A549 (cell line): Measurements from ENCODE around the gene MPST. TPM values are rescaled to one million over a fixed set of nuclear protein-coding genes. Genes with fewer than 3 reads are reported as not detected.

ENCODE experiments used
- ATAC-seq, 2 experiments: fragments of 200-7000 bp in 1 of 2; fragments of >200 bp in 1 of 2; cut with Nextera tagmentation in 1 of 2; cut with Tn5 transposase in 1 of 2; 3 replicates each; pipeline versions ENCODE4 v1.8.0 to v1.9.1; 2018 to 2020; ENCODE audit warnings: mild to moderate bottlenecking in 1 of 2, moderate library complexity in 1 of 2
- CTCF ChIA-PET: fragments of 300-600 bp; sonication (Branson Sonifier 250); formaldehyde crosslinking; extraction: SDS; loops from one replicate; lab custom pipeline; 2021; ENCODE audit warnings: antibody characterized with exemption, inconsistent platforms; lab: Yijun Ruan, JAX
- POLR2A ChIA-PET: fragments of 350-600 bp; formaldehyde crosslinking; extraction: SDS; loops from one replicate; lab custom pipeline; 2021; ENCODE audit warnings: antibody characterized with exemption, inconsistent platforms; lab: Yijun Ruan, JAX
- DNase-seq, 2 experiments: peaks; one replicate each; pipeline versions ENCODE4 v3.0.0 to v3.0.0-alpha.2; 2011 to 2016; ENCODE audit warnings: low read depth in 1 of 2, low spot score in 1 of 2
- FAIRE-seq: peaks from 2 replicates; lab custom pipeline; 2011; peaks lifted over from hg19 to GRCh38; lab: Jason Lieb, UNC
- H3K27ac ChIP-seq, 2 experiments: fragments of >200 bp; sonication (Bioruptor Twin); formaldehyde crosslinking; 3 replicates each; pipeline ENCODE4 v1.5.1; 2016 to 2017
- H3K4me1 ChIP-seq: fragments of >200 bp; sonication (Bioruptor Twin); formaldehyde crosslinking; 3 replicates; pipeline ENCODE4 v1.6.1; 2016
- H3K4me2 ChIP-seq: fragments of >200 bp; sonication (Bioruptor Twin); formaldehyde crosslinking; 3 replicates; pipeline ENCODE4 v1.6.1; 2016
- H3K4me3 ChIP-seq: fragments of >200 bp; sonication (Bioruptor Twin); formaldehyde crosslinking; 3 replicates; pipeline ENCODE4 v1.5.1; 2016
- H3K9me3 ChIP-seq: fragments of >200 bp; sonication (Bioruptor Twin); formaldehyde crosslinking; 3 replicates; pipeline ENCODE4 v1.6.1; 2016
- BHLHE40 ChIP-seq: IDR thresholded peaks from 2 replicates; pipeline ENCODE4 v1.6.1; 2012; ENCODE audit warnings: low read depth, low read length, inconsistent platforms
- CHD2 ChIP-seq: fragments of 150-350 bp; IDR thresholded peaks from 2 replicates; pipeline ENCODE4 v1.6.1; 2014; ENCODE audit warnings: low read length; ENCODE audit not compliant: partially characterized antibody
- CHD4 ChIP-seq: fragments of 200-600 bp; sonication (generic); IDR thresholded peaks from 2 replicates; pipeline ENCODE4 v1.6.1; 2016; ENCODE audit warnings: antibody characterized with exemption, mild to moderate bottlenecking, borderline replicate concordance
- CTCF ChIP-seq: fragments of >200 bp; sonication (Bioruptor Twin); formaldehyde crosslinking; IDR thresholded peaks from 3 replicates; pipeline ENCODE4 v1.5.1; 2016
- E2F6 ChIP-seq: IDR thresholded peaks from 2 replicates; pipeline ENCODE4 v1.6.1; 2012; ENCODE audit warnings: low read depth, borderline replicate concordance
- EHMT2 ChIP-seq: fragments of 200-600 bp; sonication (generic); IDR thresholded peaks from 2 replicates; pipeline ENCODE4 v1.6.1; 2016; ENCODE audit warnings: antibody characterized with exemption, low read depth, mild to moderate bottlenecking, moderate library complexity
- ESRRA ChIP-seq: fragments of 150-350 bp; IDR thresholded peaks from 2 replicates; pipeline ENCODE4 v1.6.1; 2014; ENCODE audit warnings: mild to moderate bottlenecking, low read length, borderline replicate concordance
- FOXS1 ChIP-seq: fragments of 250-450 bp; sonication (Bioruptor Pico); IDR thresholded peaks from 2 replicates; pipeline ENCODE4 v1.5.0; 2020; ENCODE audit warnings: mild to moderate bottlenecking, moderate library complexity
- HMGXB4 ChIP-seq: fragments of 250-450 bp; sonication (Bioruptor Pico); IDR thresholded peaks from 2 replicates; pipeline ENCODE4 v1.5.0; 2021; ENCODE audit warnings: mild to moderate bottlenecking, moderate library complexity, borderline replicate concordance
- HOXB13 ChIP-seq: fragments of 250-450 bp; sonication (Bioruptor Pico); IDR thresholded peaks from 2 replicates; pipeline ENCODE4 v1.5.0; 2020; ENCODE audit warnings: low read depth, mild to moderate bottlenecking, moderate library complexity
- HOXB5 ChIP-seq: fragments of 250-450 bp; sonication (Bioruptor Pico); IDR thresholded peaks from 2 replicates; pipeline ENCODE4 v1.5.0; 2020; ENCODE audit warnings: mild to moderate bottlenecking, moderate library complexity
- KDM1A ChIP-seq: fragments of 200-600 bp; sonication (generic); IDR thresholded peaks from 2 replicates; pipeline ENCODE4 v1.6.1; 2016; ENCODE audit warnings: low read depth, mild to moderate bottlenecking
- MAFK ChIP-seq: fragments of 450-650 bp; IDR thresholded peaks from 2 replicates; pipeline ENCODE4 v1.6.1; 2014; ENCODE audit not compliant: partially characterized antibody
- MAX ChIP-seq: IDR thresholded peaks from 2 replicates; pipeline ENCODE4 v1.6.1; 2012
- NPAS2 ChIP-seq: fragments of 250-450 bp; sonication (Bioruptor Pico); IDR thresholded peaks from 2 replicates; pipeline ENCODE4 v1.8.0; 2022; ENCODE audit warnings: mild to moderate bottlenecking, moderate library complexity, borderline replicate concordance
- RAD21 ChIP-seq, 2 experiments: fragments of >200 bp in 1 of 2; sonication (Bioruptor Twin) in 1 of 2; formaldehyde crosslinking in 1 of 2; IDR thresholded peaks in 1 of 2; conservative IDR thresholded peaks in 1 of 2; 2 replicates in 1 of 2; 3 replicates in 1 of 2; pipeline ENCODE4 v1.6.1; 2012 to 2018; ENCODE audit warnings: inconsistent platforms in 1 of 2
- RCOR1 ChIP-seq: fragments of 150-350 bp; IDR thresholded peaks from 2 replicates; pipeline ENCODE4 v1.6.1; 2014; ENCODE audit warnings: antibody characterized with exemption, low read length, low read depth
- REST ChIP-seq: fragments of 200-600 bp; sonication (generic); IDR thresholded peaks from 2 replicates; pipeline ENCODE4 v1.6.1; 2016; ENCODE audit warnings: antibody characterized with exemption, mild to moderate bottlenecking, moderate library complexity
- SMC3 ChIP-seq: fragments of >200 bp; sonication (Bioruptor Twin); formaldehyde crosslinking; IDR thresholded peaks from 3 replicates; pipeline ENCODE4 v1.6.1; 2018; ENCODE audit warnings: inconsistent platforms
- USF2 ChIP-seq: fragments of 450-650 bp; IDR thresholded peaks from 2 replicates; pipeline ENCODE4 v1.6.1; 2014; ENCODE audit warnings: antibody characterized with exemption
- WGBS: methylation state at CpG from one replicate; pipeline ENCODE4 v1.1.6; 2017; ENCODE audit errors: missing lambda C conversion rate; 5-methylcytosine and 5-hydroxymethylcytosine counted together
- polyA plus RNA-seq, 4 experiments: library from polyadenylated mRNA; depleted of rRNA in 3 of 4; stranded (reverse); fragments of >200 nt; fragmentation: RNase III in 1 of 4; extraction: RNeasy Plus Mini Kit Qiagen cat#74134 plus additional on column Dnase treatment in 1 of 4; gene quantifications; 2 replicates in 3 of 4; 3 replicates in 1 of 4; pipeline ENCODE4 v1.2.3, GENCODE V29; 2011 to 2017

The MPST gene
- polyA plus RNA-seq, 2 of the 4 experiments (the other 2 are of a cell fraction) = 44.2 to 63.3 TPM

GRCh38 chr22:37000676-37001534, 18.6 kb upstream of the MPST start:
- ATAC-seq (no peak), FAIRE-seq (no peak), DNase-seq (no peak)
- POLR2A ChIA-PET = no interaction called here
- H3K9me3 ChIP-seq = no peaks in the 10 kb centered on the region
- no peak overlapping the region; a peak in 1 of 6 replicates for H3K27ac ChIP-seq
- peaks cover 12% of the 10 kb centered on the region for H3K4me1 ChIP-seq
- H3K4me2 ChIP-seq = no peak overlapping the region
- H3K4me3 ChIP-seq = no peak overlapping the region
- TF ChIP-seq REST (no peak), USF2 (no peak), HOXB5 (CRISPR knock-in tag) (no peak), KDM1A (no peak), MAX (no peak), HMGXB4 (no peak), CHD4 (no peak), HOXB13 (CRISPR knock-in tag) (no peak), ESRRA (no peak), CHD2 (no peak), BHLHE40 (no peak), MAFK (no peak), E2F6 (no peak), FOXS1 (CRISPR knock-in tag) (no peak), RCOR1 (no peak), RAD21 (conservative IDR thresholded peaks at IDR 0.05 in 1 of 2, IDR thresholded peaks at IDR 0.05 in 1 of 2) (no peak), NPAS2 (CRISPR knock-in tag) (no peak), CTCF (no peak), EHMT2 (no peak), SMC3 (no peak)
- CTCF ChIA-PET = interaction anchor here (1.4 kb wide), 1 partner anchor 43 kb away, joined by 6 read pairs; no protein-coding TSS in a partner anchor
- 53% methylated on average over 10 of the region's 11 CpGs for WGBS
